NCI-H345 treated with DMSO at 0.1 percent for 48 hours (cell line): ENCODE results near the gene TARBP1.
A peak's percentile ranks its signal among the peaks of the same experiment; 100 is the strongest.
"Not testable (repeated sequence)": the region's sequence is repeated elsewhere in the genome, so short reads cannot be mapped to it uniquely, and the experiment has no call there.

Experiments used
- DNase-seq: peaks from one replicate; lab custom pipeline; 2025; ENCODE audit not compliant: unreplicated experiment; lab: John Stamatoyannopoulos, UW

Gene TARBP1

GRCh38 chr1:234478481-234479309, at the start of gene TARBP1:
Gene TARBP1, minus strand, starts transcription at chr1:234479179. Its CDS starts 76 bp downstream, at chr1:234479103.
- peak; percentile 71 for DNase-seq

- DNase-seq = no peak
Measured at GRCh38 chr1:234528074-234528865, 49.3 kb upstream of the TARBP1 start.

DNA sequence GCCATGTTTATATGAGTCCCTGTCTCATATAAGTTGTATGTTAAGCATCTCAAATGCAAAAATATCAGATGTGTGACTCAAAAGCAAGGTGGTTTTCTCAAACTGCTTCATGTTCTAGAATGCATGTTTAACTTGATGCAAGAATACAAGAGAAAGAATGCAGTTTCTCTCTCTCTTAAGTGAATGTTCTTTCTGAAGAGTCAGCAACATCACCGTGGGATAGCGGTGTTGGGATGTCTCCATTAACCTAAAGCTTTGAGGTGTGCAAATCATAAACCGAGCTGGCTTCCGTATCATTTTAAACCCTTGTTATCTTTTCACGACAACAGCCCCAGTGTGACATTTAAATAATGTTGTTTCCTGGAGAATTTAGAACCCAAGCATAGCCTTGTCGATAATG, 48.4 kb upstream of the TARBP1 start:
- DNase-seq = no peak

GRCh38 chr1:234526922-234527321, 47.9 kb upstream of the TARBP1 start:
- DNase-seq = no peak

- no peak for DNase-seq
Measured at GRCh38 chr1:234525099-234525799, 46.3 kb upstream of the TARBP1 start.

GRCh38 chr1:234521836-234522235, 42.9 kb upstream of the TARBP1 start:
- DNase-seq = no peak

- DNase-seq = no peak
Measured at GRCh38 chr1:234520908-234521817, 42.2 kb upstream of the TARBP1 start.

- DNase-seq = no peak
Measured at GRCh38 chr1:234519506-234519905, 40.5 kb upstream of the TARBP1 start.

- no peak for DNase-seq
Measured at GRCh38 chr1:234518876-234519275, 39.9 kb upstream of the TARBP1 start.

GRCh38 chr1:234518086-234518485, 39.1 kb upstream of the TARBP1 start:
- DNase-seq = not testable (repeated sequence)

- DNase-seq = no peak
Measured at GRCh38 chr1:234517110-234517802, 38.3 kb upstream of the TARBP1 start.

GRCh38 chr1:234515821-234516241, 36.9 kb upstream of the TARBP1 start:
- no peak for DNase-seq

DNA sequence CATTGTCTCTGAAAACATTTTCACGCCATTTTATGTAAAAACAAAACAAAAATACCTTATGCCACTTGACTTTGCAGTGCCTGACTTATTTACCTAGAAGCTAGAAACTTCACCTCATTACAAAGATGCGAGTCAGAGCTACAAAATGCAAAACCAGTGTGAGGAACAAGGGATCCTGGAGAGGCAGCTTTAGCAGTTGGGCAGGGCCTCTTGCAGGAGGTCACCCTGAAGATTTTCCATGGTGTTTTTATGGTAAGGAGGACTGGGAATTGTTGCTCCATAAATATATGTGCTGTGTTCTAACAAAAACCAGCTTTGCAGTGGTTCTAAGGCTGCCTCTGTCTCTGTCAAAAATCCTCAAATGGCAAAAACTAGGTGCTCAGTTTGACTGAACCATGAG, 36.4 kb upstream of the TARBP1 start:
- no peak for DNase-seq

DNA sequence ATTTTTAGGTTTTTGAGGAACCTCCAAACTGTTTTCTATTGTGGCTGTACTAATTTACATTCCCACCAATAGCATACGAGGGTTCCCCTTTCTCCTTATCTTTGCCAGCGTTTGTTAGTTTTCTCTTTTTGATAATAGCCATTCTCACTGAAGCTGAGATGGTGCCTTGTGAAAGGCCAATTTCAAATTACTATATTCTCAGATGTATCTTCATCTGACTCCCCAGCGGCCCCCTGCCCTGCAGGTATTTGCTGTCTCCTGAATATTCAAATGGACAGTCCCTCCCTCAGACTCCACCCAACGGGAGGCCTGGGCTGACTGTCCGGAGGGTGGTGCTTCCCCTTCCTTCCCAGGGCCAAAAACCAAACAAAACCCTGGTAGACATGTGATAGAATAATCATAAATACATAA, 33.5 kb upstream of the TARBP1 start:
- DNase-seq = no peak

DNA sequence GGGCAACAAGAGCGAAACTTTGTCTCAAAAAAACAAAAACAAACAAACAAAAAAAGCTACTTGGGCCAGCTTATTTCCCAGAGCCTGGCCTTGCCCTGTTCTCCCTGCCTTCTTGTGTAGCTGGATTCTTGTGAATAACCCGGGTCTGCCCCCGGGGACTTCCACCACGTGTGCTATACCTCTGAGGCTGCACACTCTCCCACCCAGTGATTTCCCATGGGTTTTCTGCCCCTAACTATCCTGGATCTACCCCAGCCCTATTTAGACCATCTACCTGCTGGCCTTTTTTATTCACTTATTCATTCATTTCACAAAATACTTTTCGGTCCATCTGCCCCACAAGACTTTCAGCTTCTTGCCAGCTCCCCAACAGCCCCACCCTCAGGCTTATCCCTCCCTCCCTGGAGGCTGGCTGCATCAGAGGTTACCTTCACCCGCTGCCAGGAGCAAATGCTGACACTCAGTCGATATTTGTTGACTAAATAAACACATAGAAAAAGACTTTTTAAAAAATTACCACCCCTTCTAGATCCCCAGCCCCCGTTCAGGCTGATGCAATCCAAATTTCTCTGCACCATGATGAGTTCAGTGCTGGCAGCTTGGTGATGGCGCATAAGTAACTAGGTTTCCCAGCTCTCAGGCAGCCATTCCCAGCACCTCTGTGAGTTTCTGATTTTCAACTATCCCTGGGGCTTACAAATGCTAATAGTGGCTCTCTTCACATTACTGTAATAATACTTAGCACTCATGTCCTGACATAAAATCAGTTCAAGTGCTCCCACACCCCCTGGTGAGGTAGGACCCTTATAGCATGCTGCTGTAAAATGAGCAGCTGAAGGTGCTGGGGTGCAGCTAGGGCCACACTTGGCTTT, 30.7 kb upstream of the TARBP1 start:
- no peak for DNase-seq

DNA sequence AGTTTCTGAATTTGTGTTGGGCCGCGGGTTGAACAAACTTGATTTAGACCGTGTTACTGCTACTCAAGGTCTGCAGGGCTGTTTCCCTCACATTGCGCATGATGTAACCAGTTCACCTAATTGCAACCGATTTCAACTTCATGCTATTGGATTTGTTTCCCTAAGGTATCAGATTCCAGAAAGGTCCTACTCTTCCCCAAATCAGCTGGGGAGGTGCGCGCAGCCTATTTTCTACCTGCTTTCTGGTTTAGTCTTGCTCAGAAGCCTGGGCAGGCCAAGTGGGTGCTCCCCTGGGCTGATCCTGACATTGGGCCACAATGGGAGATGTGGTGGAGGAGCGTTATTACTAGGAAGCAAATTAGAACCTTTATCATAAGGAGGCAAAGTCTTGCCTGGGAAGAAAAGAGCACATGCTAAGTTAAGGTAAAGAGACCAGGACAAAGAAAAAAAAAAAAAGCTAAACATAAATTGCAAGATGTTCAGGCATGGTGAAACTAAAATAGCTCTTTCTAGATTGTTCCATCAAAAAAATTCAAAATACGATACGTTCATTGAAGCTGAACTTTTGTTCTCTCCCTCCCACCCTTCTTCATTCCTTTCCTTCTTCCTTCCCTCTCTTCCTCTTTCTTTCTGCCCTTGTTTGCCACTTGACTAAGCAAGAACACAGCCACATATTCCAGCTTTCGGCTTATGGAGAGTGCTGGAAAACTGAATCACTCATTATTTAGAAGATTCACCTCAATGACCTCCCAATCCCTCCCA, 28.8 kb upstream of the TARBP1 start:
- DNase-seq = no peak

GRCh38 chr1:234507089-234507488, 28.1 kb upstream of the TARBP1 start:
- no peak for DNase-seq

GRCh38 chr1:234505769-234506102, 26.8 kb upstream of the TARBP1 start:
- no peak for DNase-seq
